ENCODE results near the gene TPP2.

GRCh38 chr13:102584434-102584833 lies 12.4 kb upstream of the TPP2 start:
- TF ChIP-seq CTCF (IDR thresholded peaks at IDR 0.05; ENCODE audit: low read length) (no peak), EZH2phosphoT487 (IDR thresholded peaks at IDR 0.05; ENCODE audit: low read length) (no peak), EZH2 (optimal IDR thresholded peaks at IDR 0.05; ENCODE audit: low read depth, low read length) (no peak)
